Putamen (tissue), 1 donor: Measurements from ENCODE around the gene TMEM221.
A peak's percentile ranks its signal among the peaks of the same experiment; 100 is the strongest.

ENCODE experiments used
- DNase-seq: peaks from one replicate; pipeline ENCODE4 v3.0.0-alpha.2; 2016; ENCODE audit warnings: low spot score

TMEM221 gene

GRCh38 chr19:17471410-17472125 is 23.1 kb upstream of the TMEM221 start:
- DNase-seq = no peak

GRCh38 chr19:17470068-17470841 is 21.8 kb upstream of the TMEM221 start, which contains the start of gene SLC27A1:
TSS of gene SLC27A1 (plus strand) at chr19:17470524. CDS start at chr19:17470541, 17 bp downstream.
- peak; percentile 100 for DNase-seq

GRCh38 chr19:17469481-17470067 is 21.1 kb upstream of the TMEM221 start:
- peak; percentile 91 for DNase-seq

- DNase-seq = no peak
Observed at GRCh38 chr19:17469092-17469480, 20.6 kb upstream of the TMEM221 start.

- peak; percentile 68 for DNase-seq
Observed at GRCh38 chr19:17468302-17469091, 20.0 kb upstream of the TMEM221 start.

GRCh38 chr19:17467471-17468301 is 19.2 kb upstream of the TMEM221 start:
- DNase-seq = no peak

GRCh38 chr19:17466487-17466850 is 18.0 kb upstream of the TMEM221 start:
- DNase-seq = no peak

- DNase-seq = no peak
Observed at GRCh38 chr19:17460372-17461230, 12.1 kb upstream of the TMEM221 start, which contains the start of gene NXNL1. TSS of gene NXNL1 (minus strand) at chr19:17460926. CDS start at chr19:17460869, 57 bp downstream.

- no peak for DNase-seq
Observed at GRCh38 chr19:17458970-17459369, 10.5 kb upstream of the TMEM221 start.

- no peak for DNase-seq
Observed at GRCh38 chr19:17457616-17458015, 9.1 kb upstream of the TMEM221 start.

GRCh38 chr19:17456127-17456526 is 7.7 kb upstream of the TMEM221 start:
- DNase-seq = no peak

GRCh38 chr19:17455308-17456123 is 7.0 kb upstream of the TMEM221 start:
- DNase-seq = no peak

GRCh38 chr19:17454576-17455071 is 6.2 kb upstream of the TMEM221 start:
- no peak for DNase-seq

GRCh38 chr19:17451820-17452219 is 3.4 kb upstream of the TMEM221 start:
- no peak for DNase-seq

GRCh38 chr19:17450264-17451075 is 2.0 kb upstream of the TMEM221 start:
- no peak for DNase-seq

GRCh38 chr19:17447704-17448130 is 751 bp downstream of the TMEM221 start:
- no peak for DNase-seq

GRCh38 chr19:17445526-17446165 is 2.8 kb downstream of the TMEM221 start:
- no peak for DNase-seq
